Mammary microvascular endothelial cell (primary cell): ENCODE measurements around the gene SNX8. TPM values are rescaled to one million over a fixed set of nuclear protein-coding genes. Genes with fewer than 3 reads are reported as not detected.

Experiments
- total RNA-seq: library from RNA; depleted of rRNA; stranded (reverse); fragments of >200 nt; gene quantifications from 2 replicates; pipeline ENCODE4 v1.2.3, GENCODE V29; 2015

Gene SNX8
- 33.7 and 34.2 TPM in 2 replicates for total RNA-seq

GRCh38 chr7:2314209-2314955 is at the start of gene SNX8:
SNX8 (minus strand) TSS chr7:2314441; CDS start chr7:2314421, 20 bp downstream.

DNA sequence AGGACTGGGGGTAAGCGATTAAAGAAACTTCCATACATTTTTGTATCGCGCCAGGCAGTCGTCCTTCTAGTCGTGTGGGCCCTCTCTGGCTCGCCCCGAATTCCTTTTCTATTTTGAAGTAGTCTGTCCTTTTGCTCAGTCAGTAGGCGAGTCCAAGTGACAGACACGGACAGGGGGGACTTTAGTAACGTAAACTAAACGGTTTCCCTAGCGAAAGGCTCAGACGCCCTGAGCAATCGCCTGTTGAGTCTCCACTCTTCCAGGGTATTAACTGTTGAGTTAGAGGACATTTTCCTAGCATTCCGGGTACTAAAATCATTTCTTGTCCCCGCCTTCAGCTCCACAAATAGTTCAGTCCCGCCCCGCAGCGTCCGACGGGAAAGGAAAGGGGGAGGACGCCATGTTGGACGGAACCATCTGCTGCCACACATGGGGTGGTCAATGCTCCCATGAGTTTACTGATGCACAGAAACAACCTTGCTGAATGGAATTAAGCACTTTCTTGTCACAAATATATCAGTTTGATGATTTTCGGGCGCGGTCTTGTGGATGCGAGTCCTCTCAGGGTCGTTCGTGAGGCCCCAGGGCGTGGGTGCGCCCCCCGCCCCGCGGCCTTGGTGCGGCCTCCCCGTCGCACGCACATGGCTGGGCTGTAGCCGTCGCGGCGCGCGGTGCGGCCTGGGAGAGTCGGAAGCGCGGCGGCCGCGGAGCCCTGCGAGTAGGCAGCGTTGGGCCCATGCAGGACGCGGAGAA is 40.1 kb upstream of the SNX8 start, which contains the start of gene EIF3B:
EIF3B (plus strand) TSS at position 642 of the 753 bp plus-strand sequence; CDS start at position 737, 95 bp downstream.

GRCh38 chr7:2241580-2242540 is 72.4 kb downstream of the SNX8 start, which contains the start of the genes MRM2 and NUDT1:
MRM2 (minus strand) TSS chr7:2242205; CDS start chr7:2242169, 36 bp downstream.
NUDT1 (plus strand) TSS chr7:2242226; CDS start chr7:2244575, 2,349 bp downstream.

GRCh38 chr7:2232766-2233520 is 81.3 kb downstream of the SNX8 start, which contains the start of gene MAD1L1:
MAD1L1 (minus strand) TSS chr7:2232945; CDS start chr7:2230133, 2,812 bp downstream.

Other genes starting within 250 kb of the SNX8 start
- 40.1 and 52.4 TPM in 2 replicates for gene MAD1L1, start 81.5 kb downstream of the SNX8 start, total RNA-seq
- 19.5 and 19.7 TPM in 2 replicates for gene MRM2, start 72.2 kb downstream of the SNX8 start, total RNA-seq
- 43.9 and 44.4 TPM in 2 replicates for gene NUDT1, start 72.2 kb downstream of the SNX8 start, total RNA-seq
- gene EIF3B, start 40.4 kb upstream of the SNX8 start, total RNA-seq: 197 and 200 TPM in 2 replicates
- gene CHST12, start 89.2 kb upstream of the SNX8 start, total RNA-seq: 16.8 and 17.0 TPM in 2 replicates
- gene GRIFIN, start 162.0 kb upstream of the SNX8 start, total RNA-seq: not detected in 2 replicates
- gene LFNG, start 205.3 kb upstream of the SNX8 start, total RNA-seq: 4.5 and 7.3 TPM in 2 replicates
- gene BRAT1, start 241.1 kb upstream of the SNX8 start, total RNA-seq: 39.9 and 41.0 TPM in 2 replicates
- 12.0 and 26.0 TPM in 2 replicates for gene IQCE, start 244.5 kb upstream of the SNX8 start, total RNA-seq